ENCODE measurements around the gene MCOLN3. TPM values are rescaled to one million over a fixed set of nuclear protein-coding genes. Genes with fewer than 3 reads are reported as not detected.

MCOLN3 gene
- 3.4 to 4.2 TPM (median 3.7 TPM) in 5 replicates for total RNA-seq (2022; extraction: Qiagen RNA extraction)

GRCh38 chr1:85048296-85049064 lies at the start of gene MCOLN3:
Gene MCOLN3, minus strand, starts transcription at chr1:85048500. Its CDS starts 3,140 bp downstream, at chr1:85045360.

GRCh38 chr1:84996846-84997666 lies 51.2 kb downstream of the MCOLN3 start, which contains the start of gene MCOLN2:
Gene MCOLN2, minus strand, starts transcription at chr1:84997113. Its CDS starts 241 bp downstream, at chr1:84996872.

Other genes with a start within 250 kb of the MCOLN3 start
- gene LPAR3, start 155.3 kb downstream of the MCOLN3 start, total RNA-seq (2022; extraction: Qiagen RNA extraction) = 0.22 to 0.62 TPM (median 0.26 TPM) in 5 replicates
- 2.0 to 2.9 TPM (median 2.5 TPM) in 5 replicates for gene MCOLN2, start 51.4 kb downstream of the MCOLN3 start, total RNA-seq (2022; extraction: Qiagen RNA extraction)
- 0.67 to 0.94 TPM (median 0.86 TPM) in 5 replicates for gene SYDE2, start 152.5 kb upstream of the MCOLN3 start, total RNA-seq (2022; extraction: Qiagen RNA extraction)
- 15.2 to 20.2 TPM (median 19.7 TPM) in 5 replicates for gene C1orf52, start 211.2 kb upstream of the MCOLN3 start, total RNA-seq (2022; extraction: Qiagen RNA extraction)
- gene BCL10, start 228.1 kb upstream of the MCOLN3 start, total RNA-seq (2022; extraction: Qiagen RNA extraction) = 12.7 to 17.5 TPM (median 13.5 TPM) in 5 replicates